ENCODE data around the gene SERGEF.
"Not testable (repeated sequence)": the region's sequence is repeated elsewhere in the genome, so short reads cannot be mapped to it uniquely, and the experiment has no call there.

Gene SERGEF

DNA sequence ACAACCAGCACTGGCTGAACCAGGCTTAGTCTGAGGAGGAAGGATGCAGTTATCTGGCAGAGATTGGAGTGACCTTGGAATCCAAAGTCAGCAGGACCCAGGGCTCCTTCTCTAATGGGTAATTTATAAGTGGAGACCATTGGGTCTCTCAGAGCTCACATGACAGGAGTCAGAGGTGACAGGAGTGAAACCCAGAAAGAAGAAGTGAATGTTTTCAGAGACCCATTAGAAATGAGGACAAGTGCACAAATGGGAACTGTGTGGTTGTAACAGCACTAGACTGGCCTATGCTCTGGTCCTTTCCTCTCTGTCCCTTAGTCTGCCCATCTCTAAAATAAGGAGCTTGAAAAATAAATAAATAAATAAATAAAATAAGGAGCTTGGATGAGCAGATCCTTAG, 107.4 kb downstream of the SERGEF start:
- no peak for DNase-seq

GRCh38 chr11:17901481-17901880, 111.4 kb downstream of the SERGEF start:
- DNase-seq: no peak

DNA sequence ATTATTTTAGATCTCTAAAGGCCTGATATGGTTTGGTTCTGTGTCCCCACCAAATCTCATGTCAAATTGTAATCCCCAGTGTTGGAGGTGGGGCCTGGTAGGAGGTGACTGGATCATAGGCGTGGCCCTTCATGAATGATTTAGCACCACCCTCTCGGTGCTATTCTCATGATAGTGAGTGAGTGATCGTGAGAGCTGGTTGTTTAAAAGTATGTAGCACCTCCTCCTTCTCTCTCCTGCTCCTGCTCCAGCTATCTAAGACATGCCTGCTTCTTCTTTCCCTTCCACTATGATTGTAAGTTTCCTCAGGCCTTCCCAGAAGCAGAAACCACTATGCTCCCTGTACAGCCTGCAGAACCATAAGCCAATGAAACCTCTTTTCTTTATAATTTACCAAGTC, 114.1 kb downstream of the SERGEF start:
- DNase-seq: no peak

DNA sequence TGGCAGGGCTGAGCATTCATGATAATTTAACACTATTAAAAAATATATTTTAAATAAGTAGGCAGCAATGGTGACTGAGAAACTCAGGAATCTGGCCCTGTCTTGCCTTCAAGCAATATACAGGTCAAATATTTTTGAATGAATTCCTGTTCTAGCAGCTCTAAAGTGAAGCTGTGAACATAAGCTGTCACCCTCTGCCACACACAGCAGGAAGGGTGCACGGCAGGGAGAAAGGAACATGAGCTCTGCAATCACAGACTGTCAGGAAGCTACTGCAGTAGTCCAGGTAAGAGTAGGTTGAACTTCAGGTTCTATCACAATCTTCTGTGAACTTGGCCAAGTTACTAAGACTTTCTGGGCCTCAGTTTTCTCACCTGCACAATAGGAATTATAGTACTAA, 114.8 kb downstream of the SERGEF start:
- DNase-seq: no peak

- no peak for DNase-seq
These were observed 115.4 kb downstream of the SERGEF start for GRCh38 chr11:17897495-17897894.

DNA sequence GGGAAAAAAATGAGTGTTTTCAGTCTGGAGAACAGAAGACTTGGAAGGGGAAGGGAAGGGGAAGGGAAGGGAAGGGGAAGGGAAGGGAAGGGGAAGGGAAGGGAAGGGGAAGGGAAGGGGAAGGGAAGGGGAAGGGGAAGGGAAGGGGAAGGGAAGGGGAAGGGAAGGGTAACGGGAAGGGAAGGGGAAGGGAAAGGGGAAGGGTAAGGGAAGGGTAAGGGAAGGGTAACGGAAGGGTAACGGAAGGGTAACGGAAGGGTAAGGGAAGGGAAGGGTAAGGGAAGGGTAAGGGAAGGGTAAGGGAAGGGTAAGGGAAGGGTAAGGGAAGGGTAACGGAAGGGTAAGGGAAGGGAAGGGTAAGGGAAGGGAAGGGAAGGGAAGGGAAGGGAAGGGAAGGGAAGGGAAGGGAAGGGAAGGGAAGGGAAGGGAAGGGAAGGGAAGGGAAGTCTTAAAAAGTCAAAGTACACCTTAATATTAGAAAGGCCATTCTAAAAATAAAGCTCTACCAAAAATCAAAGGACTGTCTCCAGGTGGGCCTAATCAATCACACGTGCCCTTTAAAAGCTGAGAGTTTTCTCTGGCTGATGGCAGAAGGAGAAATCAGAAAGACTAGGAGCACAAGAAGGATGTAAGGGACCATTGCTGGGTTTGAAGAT, 116.2 kb downstream of the SERGEF start:
- not testable (repeated sequence) for DNase-seq

DNA sequence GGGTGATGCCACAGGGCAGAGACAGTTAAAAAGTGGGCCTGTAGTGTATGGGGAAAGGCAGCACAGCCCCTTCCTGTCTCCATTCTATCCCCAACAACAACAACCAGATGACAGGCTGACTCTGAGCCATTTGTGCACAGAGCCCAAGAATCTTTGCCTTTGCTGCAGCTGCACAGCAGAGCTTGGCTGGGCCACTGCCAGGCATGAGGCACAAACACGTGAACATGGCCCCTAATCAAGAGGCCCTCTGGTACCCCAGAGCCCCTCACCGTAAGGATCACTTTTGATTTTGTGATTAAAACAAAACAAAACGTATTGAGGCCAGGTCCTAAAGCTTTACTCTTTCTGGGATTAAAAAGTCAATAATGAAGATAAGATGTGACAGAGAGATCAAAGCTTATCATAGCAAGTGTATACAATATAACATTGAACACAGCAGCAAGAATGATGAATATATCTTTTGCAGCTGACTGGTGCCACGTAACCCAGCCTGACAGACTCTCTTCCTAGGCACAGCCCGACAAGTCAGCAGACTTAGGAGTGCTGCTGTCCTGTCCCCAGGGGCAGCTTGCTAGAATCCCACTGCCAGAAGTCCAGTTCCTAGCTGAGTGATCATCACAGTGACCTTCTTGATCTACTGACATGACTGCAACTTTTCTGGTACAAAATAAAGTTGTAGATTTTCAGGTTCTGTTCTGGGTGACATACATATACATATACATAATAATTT, 117.8 kb downstream of the SERGEF start:
- DNase-seq: no peak

- no peak for DNase-seq
These were observed 120.4 kb downstream of the SERGEF start for GRCh38 chr11:17892409-17892808.

- no peak for DNase-seq
These were observed 122.5 kb downstream of the SERGEF start for GRCh38 chr11:17890325-17890724.

DNA sequence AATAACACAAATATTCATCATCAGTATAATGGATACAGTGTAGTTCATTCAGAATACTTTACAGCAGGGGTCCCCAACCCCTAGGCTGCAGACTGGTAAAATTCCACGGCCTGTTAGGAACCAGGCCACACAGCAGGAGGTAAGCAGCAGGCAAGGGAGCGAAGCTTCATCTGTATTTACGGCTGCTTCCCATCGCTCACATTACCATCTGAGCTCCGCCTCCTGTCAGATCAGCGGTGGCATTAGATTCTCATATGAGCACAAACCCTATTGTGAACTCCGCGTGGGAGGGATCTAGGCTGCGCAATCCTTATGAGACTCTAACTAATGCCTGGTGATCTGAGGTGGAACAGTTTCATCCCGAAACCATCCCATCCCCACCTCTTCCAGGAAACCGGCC, 125.1 kb downstream of the SERGEF start:
- peak in 1 of 3 experiments; percentile 8 for DNase-seq

DNA sequence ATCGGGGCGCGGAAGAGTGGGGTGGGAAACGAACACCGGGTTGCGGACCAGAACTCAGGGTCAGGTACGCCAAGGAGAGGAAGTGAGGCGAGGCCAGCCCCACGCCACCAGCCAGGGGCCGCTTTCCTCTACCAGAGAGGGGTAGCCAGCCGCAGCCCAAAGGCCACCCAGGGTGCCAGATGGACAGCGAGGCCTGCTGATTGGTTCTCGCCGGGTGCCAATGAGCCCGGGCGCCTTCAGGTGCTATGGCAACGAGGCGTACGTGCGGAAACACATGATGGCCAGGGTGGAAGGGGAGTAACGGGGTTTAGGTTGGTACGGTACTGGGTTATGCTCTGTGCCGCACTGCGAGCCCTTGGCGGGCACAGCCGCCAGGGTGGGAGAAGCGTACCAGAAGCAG, 128.9 kb downstream of the SERGEF start:
- DNase-seq: no peak

- no peak for DNase-seq
These were observed 129.8 kb downstream of the SERGEF start for GRCh38 chr11:17883057-17883456.

DNA sequence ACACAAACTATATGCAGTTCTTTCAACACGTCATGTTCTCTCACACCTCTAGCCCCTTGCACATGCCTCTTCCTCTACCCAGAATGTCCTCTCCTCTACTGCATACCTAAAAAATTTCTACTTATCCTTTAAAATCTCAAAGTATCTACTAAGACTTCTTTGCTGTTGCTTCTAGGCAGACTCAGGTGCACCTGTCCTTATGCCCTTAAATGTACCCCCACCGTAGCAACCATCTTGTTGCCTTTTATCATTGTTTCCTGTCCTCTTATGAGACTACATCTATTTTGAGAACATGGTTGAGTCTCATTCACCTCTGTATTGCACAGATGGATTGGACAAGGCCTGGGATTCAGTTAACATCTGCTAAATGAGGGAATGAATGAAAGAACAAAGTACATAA, 134.1 kb downstream of the SERGEF start:
- DNase-seq: no peak

- no peak for DNase-seq
These were observed 135.0 kb downstream of the SERGEF start for GRCh38 chr11:17877886-17878285.

DNA sequence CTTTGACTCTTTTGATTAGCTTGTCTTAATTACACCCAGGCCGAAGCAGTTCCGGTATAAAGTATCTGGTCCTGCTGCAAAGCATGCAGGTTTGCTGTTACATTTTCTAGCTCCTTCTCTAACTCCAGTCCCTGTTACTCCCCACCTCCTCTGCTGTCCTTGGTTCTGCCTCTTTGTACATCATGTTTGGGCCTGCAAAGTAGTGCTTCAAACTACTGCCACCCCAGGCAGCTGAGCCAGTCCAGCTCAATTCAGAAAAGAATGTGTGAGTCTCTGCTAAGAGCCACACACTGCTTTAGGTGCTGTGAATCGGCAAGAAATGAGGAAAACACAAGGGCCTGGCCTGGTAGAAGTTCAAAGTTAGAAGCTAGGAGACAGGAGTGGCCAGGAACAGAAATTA, 136.0 kb downstream of the SERGEF start:
- no peak for DNase-seq

- no peak for DNase-seq
These were observed 137.0 kb downstream of the SERGEF start for GRCh38 chr11:17875891-17876290.

DNA sequence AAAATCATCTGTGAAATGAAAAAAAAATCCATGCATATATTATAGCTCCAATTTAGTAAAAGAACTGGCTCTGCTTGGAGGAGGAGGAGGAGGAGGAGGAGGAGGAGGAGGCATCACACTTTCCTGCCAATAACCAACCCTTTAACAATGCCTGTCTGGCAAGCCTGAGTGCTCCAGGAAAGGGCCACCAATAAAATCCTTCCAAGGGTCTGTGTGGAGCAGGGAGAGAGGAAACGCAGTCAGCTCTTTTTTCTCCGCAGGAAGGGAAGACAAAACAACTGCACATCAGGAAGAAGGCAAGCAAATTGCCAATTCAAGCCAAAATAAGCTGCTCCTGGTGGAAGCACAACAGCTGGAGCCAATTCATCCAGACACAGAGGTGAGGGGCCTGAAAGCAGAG, 139.3 kb downstream of the SERGEF start:
- no peak for DNase-seq

GRCh38 chr11:17868398-17868797, 144.4 kb downstream of the SERGEF start:
- not testable (repeated sequence) for DNase-seq

DNA sequence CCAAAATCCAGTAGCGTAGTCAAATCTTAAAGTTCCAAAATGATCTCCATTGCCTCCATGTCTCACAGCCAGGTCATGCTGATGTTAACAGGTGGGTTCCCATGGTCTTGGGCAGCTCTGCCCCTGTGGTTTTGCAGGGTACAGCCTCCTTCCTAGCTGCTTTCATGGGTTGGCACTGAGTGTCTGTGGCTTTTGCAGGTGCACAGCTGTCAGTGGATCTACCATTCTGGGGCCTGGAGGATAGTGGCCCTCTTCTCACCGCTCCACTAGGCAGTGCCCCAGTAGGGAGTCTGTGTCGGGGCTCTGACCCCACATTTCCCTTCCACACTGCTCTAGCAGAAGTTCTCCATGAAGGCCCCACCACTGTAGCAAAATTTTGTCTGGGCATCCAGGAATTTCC, 145.5 kb downstream of the SERGEF start:
- no peak for DNase-seq

DNA sequence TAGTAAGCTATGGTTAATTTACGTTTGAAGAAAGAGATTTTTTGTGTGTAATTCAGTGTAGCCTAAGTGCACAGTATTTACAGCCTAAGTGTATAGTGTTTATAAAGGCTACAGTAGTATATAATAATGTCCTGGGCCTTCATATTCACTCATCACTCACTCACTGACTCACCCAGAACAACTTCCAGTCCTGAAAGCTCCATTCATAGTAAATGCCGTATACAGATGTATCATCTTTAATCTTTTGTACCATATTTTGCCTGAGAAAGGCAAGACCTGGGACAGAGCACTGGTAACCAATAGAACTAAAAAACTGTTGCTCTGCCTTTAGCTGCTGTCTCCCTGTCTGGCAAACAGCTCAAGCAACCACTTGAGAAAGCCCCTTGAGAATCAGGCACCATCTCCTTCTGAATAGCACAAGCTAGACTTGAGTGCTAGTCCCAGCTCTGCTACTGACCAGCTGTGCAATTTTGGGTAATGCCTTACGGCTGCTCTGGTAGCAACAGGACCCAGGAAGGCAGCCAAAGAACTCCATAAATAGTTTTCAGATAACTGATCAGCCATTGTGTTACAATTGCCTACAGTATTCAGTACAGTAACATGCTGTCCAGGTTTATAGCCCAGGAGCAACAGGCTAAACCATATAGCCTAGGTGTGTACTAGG, 146.9 kb downstream of the SERGEF start:
- DNase-seq: peak in 1 of 3 experiments; percentile 58

DNA sequence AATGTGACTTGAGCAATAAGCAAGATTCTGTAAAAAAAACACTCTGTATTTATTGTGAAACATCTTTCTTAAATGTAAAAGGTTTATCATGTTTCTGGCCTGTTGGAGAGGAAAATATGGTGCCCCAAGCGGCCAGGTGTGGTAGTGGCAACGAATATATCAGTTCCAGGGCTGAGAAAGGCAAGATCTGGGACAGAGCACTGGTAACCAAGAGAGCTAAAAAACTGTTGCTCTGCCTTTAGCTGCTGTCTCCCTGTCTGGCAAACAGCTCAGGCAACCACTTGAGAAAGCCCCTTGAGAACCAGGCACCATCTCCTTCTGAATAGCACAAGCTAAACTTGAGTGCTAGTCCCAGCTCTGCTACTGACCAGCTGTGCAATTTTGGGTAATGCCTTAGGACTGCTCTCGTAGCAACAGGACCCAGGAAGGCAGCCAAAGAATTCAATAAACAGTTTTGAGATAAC, 148.3 kb downstream of the SERGEF start:
- peak in 1 of 3 experiments; percentile 24 for DNase-seq

GRCh38 chr11:17861036-17861755, 151.7 kb downstream of the SERGEF start:
- no peak for DNase-seq

DNA sequence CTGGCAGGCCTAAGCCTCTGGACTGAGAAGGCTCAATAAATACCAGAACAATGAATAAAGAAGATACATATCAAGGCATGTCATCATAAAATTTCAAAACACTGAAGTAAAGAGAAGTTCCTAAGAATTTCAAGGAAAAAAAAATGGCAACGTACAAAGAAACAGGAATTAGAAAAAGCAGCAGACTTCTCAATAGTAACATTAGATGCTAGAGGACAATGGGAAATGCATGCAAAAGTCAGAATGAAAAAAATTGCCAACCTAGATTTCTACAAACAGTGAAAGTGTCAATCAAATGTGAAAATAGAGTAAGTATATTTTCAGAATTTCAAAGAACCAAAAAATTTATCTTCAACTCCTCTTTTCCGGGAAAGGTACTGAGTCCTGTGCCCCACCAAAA, 153.3 kb downstream of the SERGEF start:
- DNase-seq: no peak

Data from NCI-H1417 (cell line).